Activated CD4-positive, alpha-beta T cell treated with anti-CD3 and anti-CD28 coated beads, Interleukin-2, amount 10 ng/mL, durations not matched to agents 7 days and 5 days (primary cell): Measurements from ENCODE around the gene DMD. TPM values are rescaled to one million over a fixed set of nuclear protein-coding genes. Genes with fewer than 3 reads are reported as not detected.

Experiments
- CTCF ChIA-PET: fragments of 350-600 bp; sonication (Branson Sonifier 250); formaldehyde crosslinking; loops from one replicate; lab custom pipeline; 2021; ENCODE audit warnings: antibody characterized with exemption; lab: Charles Lee
- POLR2A ChIA-PET: fragments of 350-600 bp; sonication (Branson Sonifier 250); formaldehyde crosslinking; loops from one replicate; lab custom pipeline; 2021; ENCODE audit warnings: antibody characterized with exemption; lab: Charles Lee
- DNase-seq: peaks from one replicate; pipeline ENCODE4 v3.0.0-alpha.2; 2020
- H3K27ac Mint-ChIP-seq: one replicate; pipeline ENCODE4 v1.8.0; 2021; ENCODE audit warnings: mild to moderate bottlenecking, moderate library complexity, mixed read lengths
- H3K27me3 Mint-ChIP-seq: one replicate; pipeline ENCODE4 v1.8.0; 2021; ENCODE audit warnings: mixed read lengths
- H3K36me3 Mint-ChIP-seq: one replicate; pipeline ENCODE4 v1.8.0; 2021; ENCODE audit warnings: low read depth, mixed read lengths
- H3K4me1 Mint-ChIP-seq: one replicate; pipeline ENCODE4 v1.8.0; 2021; ENCODE audit warnings: mixed read lengths
- H3K4me3 Mint-ChIP-seq: one replicate; pipeline ENCODE4 v1.8.0; 2021; ENCODE audit warnings: mild to moderate bottlenecking, moderate library complexity, mixed read lengths
- H3K9me3 Mint-ChIP-seq: one replicate; pipeline ENCODE4 v1.8.0; 2021; ENCODE audit warnings: mixed read lengths
- total RNA-seq, 2 experiments: library from RNA; stranded (reverse); gene quantifications; one replicate each; pipeline ENCODE4 v1.2.3, GENCODE V29; 2021

The DMD gene
- total RNA-seq, 2 experiments from 2014 or later, result 0.57 to 0.83 TPM

DNA sequence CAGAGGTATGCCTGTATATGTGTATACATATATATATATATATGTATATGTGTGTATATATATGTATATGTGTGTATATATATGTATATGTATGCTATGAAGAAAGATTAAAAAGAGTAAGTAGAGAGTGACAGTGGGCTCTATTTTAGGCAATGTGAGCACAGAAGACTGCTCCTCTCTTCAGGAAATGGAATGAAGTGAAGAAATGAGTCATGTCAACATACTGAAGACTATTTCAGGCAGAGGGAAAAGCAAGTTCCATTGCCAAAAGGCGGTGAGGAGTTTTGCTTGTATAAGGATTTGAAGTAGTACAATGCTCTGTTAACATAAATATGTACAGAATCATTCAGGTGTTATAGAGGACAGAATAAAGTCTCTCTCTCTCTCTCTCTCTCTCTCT lies 1366.3 kb downstream of the DMD start:
- POLR2A ChIA-PET, result no interaction called here
- H3K4me3 Mint-ChIP-seq, result no peak overlapping the region
- no peaks in the 10 kb centered on the region for H3K36me3 Mint-ChIP-seq
- CTCF ChIA-PET, result no interaction called here
- no peaks in the 10 kb centered on the region for H3K27me3 Mint-ChIP-seq
- no peaks in the 10 kb centered on the region for H3K4me1 Mint-ChIP-seq
- no peaks in the 10 kb centered on the region for H3K9me3 Mint-ChIP-seq
- no peak overlapping the region for H3K27ac Mint-ChIP-seq
- no peak for DNase-seq

DNA sequence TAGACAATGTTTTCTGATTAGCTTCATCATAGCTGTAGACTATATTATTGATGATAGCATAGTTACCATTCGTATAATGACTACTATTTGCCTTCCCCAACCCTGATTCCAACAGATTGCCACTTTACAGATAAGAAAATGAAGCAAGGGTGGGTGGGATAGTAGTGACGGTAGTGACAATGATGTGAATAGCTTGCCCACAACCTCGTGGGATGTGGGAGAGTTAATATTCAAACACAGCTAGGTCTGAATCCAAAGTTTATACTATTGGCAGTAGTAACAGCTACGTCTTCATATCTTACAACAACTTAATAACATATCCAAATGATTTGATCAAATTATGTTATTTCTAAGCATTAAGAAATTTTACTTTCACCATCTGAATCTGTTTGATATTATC lies 1372.7 kb downstream of the DMD start:
- no peak for DNase-seq
- Mint-ChIP-seq H3K36me3 (no peaks in the 10 kb centered on the region), H3K9me3 (no peaks in the 10 kb centered on the region), H3K4me3 (no peak overlapping the region), H3K27ac (no peak overlapping the region), H3K4me1 (no peaks in the 10 kb centered on the region), H3K27me3 (no peaks in the 10 kb centered on the region)
- ChIA-PET POLR2A (no interaction called here), CTCF (no interaction called here)

DNA sequence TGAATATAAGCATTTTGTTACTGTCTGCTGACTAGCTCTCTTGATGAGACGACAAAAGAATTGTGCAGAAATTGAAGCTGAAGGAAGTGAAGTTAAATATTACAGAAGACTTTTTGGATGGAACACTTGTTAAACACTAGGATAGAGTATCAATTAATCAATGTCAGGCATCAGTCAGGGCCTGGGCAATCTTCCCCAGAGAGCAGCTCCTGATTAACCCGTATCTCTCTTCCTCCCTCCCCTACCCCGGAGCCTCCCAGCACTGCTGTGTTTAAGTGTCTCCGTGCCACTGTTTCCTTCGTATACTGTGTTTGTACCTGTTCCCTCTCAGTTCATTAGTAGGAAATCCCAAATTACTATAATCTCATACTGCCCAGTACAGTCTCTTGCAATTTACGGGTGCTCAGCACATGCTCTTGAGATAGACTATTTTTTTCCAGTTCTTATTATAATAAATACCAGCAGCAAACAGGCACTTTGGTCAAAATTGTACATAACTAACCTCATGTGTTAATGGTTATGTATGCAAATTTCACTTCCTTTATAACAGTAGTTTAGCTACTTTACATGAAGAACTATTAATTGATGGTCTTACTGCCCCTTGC lies 1373.8 kb downstream of the DMD start:
- POLR2A ChIA-PET, result no interaction called here
- H3K4me1 Mint-ChIP-seq, result no peaks in the 10 kb centered on the region
- H3K9me3 Mint-ChIP-seq, result no peaks in the 10 kb centered on the region
- H3K4me3 Mint-ChIP-seq, result no peak overlapping the region
- no peaks in the 10 kb centered on the region for H3K27me3 Mint-ChIP-seq
- CTCF ChIA-PET, result no interaction called here
- H3K36me3 Mint-ChIP-seq, result no peaks in the 10 kb centered on the region
- H3K27ac Mint-ChIP-seq, result no peak overlapping the region
- no peak for DNase-seq

DNA sequence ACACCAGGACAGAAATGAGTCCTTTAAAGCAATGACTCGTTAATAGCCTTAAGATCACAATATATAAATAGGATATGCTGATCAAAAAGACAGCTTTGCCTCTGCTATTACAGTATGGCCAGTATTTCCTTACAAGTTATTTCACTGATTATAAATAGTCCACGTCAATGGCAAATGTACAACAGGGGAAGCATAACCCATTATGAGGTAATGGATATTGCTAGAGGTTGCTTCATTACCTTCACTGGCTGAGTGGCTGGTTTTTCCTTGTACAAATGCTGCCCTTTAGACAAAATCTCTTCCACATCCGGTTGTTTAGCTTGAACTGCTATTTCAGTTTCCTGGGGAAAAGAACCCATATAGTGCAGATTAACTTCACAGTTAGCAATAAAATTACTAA lies 1374.9 kb downstream of the DMD start:
- no peak overlapping the region for H3K27ac Mint-ChIP-seq

DNA sequence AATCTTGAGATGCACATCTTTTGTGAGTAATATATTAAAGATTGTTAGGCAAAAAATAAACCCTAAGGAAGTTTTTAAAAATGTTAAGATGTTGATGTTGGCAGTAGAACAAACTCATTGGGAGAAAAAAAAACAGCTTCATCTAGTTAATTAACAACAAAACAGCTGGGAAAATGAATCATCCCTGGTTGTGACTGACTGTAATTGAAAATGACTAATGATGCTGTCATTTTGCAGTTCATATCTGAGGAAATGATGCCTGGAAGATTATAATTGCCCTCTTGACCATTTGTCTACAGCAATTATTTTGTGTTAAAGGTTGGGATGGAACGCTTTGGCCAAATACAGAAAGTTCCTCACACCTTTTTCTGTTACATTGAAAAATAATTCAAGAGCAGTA lies 1379.1 kb downstream of the DMD start:
- POLR2A ChIA-PET, result no interaction called here
- no peaks in the 10 kb centered on the region for H3K36me3 Mint-ChIP-seq

More for the DNA sequence above, 1374.9 kb downstream of the DMD start:
- ChIA-PET POLR2A (no interaction called here), CTCF (no interaction called here)
- no peaks in the 10 kb centered on the region for H3K4me1 Mint-ChIP-seq
- DNase-seq, result no peak
- H3K36me3 Mint-ChIP-seq, result no peaks in the 10 kb centered on the region
- no peak overlapping the region for H3K4me3 Mint-ChIP-seq
- H3K9me3 Mint-ChIP-seq, result no peaks in the 10 kb centered on the region
- H3K27me3 Mint-ChIP-seq, result no peaks in the 10 kb centered on the region

DNA sequence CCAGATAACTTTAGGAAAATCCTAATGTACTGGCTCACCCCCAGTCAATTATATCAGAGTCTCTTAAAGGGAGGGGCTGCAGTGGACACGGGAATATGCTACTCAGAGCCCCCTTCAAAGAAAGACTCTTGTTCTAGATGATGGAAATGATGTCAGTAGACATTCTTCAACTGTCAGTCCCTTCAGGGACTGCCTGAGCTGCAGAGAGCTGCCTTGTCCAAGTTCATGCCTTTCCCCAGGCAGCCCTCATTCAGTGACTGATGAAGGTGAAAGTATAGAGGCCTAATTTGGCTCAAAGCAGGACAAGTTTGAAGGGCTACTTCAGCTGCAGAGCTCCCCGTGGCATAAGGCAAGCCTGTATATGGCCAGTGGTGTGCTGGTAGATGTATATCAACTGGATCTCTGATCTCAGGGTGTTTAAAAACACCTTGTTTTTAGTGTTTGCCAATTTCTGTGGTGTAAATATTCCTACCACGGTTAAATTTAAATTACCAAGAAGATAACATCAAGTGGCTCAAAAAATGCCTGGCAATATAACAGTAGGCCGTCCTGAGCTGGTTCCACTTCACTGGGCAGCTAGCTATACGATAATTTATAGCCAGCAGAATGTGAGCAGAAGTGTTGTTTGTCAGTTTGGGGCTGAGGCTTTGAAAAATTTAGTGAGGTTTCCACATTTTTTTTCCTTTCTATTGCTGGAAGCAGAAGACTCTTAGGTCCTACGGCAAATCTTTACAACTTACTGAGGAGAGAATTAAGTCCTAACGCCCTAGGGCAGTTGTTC lies 1390.7 kb downstream of the DMD start:
- CTCF ChIA-PET, result no interaction called here
- no peak overlapping the region for H3K4me3 Mint-ChIP-seq
- POLR2A ChIA-PET, result no interaction called here
- no peaks in the 10 kb centered on the region for H3K9me3 Mint-ChIP-seq
- no peak for DNase-seq
- H3K4me1 Mint-ChIP-seq, result no peaks in the 10 kb centered on the region
- no peaks in the 10 kb centered on the region for H3K36me3 Mint-ChIP-seq
- no peaks in the 10 kb centered on the region for H3K27me3 Mint-ChIP-seq
- H3K27ac Mint-ChIP-seq, result no peak overlapping the region

More for the DNA sequence above, 1379.1 kb downstream of the DMD start:
- no peaks in the 10 kb centered on the region for H3K4me1 Mint-ChIP-seq
- no peaks in the 10 kb centered on the region for H3K27me3 Mint-ChIP-seq
- DNase-seq, result no peak
- no peak overlapping the region for H3K27ac Mint-ChIP-seq
- CTCF ChIA-PET, result no interaction called here
- no peaks in the 10 kb centered on the region for H3K9me3 Mint-ChIP-seq
- no peak overlapping the region for H3K4me3 Mint-ChIP-seq

DNA sequence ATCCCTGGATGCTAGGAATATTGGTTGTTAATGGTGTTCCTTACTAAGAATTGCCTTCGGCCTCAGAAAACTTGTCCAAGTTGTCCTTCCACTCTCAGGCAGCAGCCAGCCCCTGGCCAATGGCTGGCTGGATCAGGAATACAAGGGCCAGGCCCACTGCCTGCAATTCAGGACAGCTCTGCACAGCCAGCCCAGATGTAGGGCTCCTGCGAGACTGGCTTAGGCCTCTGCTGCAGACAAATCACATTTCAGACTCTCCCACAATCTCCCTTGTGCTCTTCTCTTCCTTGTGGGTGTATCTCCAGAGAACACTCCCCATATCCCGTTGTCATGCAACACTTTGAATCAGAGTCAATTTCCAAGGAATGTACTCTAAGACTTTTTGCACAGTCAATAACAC lies 1391.9 kb downstream of the DMD start:
- Mint-ChIP-seq H3K4me1 (no peaks in the 10 kb centered on the region), H3K27ac (no peak overlapping the region), H3K27me3 (no peaks in the 10 kb centered on the region), H3K4me3 (no peak overlapping the region), H3K9me3 (no peaks in the 10 kb centered on the region), H3K36me3 (no peaks in the 10 kb centered on the region)
- no peak for DNase-seq
- ChIA-PET CTCF (no interaction called here), POLR2A (no interaction called here)

DNA sequence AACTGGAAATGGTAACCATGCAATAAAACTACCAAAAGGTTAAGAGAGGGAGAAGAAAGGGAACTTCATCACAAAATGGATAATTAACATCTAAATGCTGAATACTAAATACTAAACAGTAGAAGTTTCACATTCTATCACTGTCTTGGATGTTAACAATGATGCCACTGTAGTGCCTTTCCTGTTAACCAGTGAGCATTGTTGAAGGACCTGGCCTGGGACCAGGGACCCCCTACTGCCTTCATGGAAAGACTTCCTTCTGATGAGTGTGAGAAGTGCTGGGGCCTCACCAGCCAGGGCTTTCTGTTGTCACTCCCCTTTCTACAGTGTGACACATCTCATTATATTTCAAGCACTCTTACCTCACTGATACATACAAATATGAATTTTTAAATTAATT lies 1400.2 kb downstream of the DMD start:
- no peaks in the 10 kb centered on the region for H3K36me3 Mint-ChIP-seq
- no peaks in the 10 kb centered on the region for H3K27me3 Mint-ChIP-seq
- no peaks in the 10 kb centered on the region for H3K4me1 Mint-ChIP-seq
- H3K4me3 Mint-ChIP-seq, result no peak overlapping the region
- CTCF ChIA-PET, result no interaction called here
- H3K27ac Mint-ChIP-seq, result no peak overlapping the region
- no peaks in the 10 kb centered on the region for H3K9me3 Mint-ChIP-seq
- POLR2A ChIA-PET, result no interaction called here
- DNase-seq, result no peak

DNA sequence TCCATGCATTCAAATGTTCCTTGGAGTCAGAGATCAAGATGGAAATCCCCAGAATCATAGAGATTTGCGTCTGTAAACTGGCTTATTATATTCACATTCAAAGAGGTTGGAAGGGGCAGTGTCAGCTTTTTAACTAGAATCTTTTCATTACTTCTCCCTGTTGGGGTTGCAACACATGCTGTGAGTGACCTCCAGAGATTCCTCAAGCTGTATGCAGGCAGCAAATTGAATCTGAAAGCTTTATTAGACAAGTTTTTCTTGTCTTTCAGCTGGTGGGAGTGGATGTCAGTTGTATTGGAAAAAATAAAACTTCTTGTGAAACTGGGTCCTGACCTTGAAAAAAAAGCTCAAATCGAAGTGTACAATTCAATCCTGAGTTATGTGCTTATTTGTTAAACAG lies 1403.0 kb downstream of the DMD start:
- CTCF ChIA-PET, result no interaction called here
- Mint-ChIP-seq H3K4me3 (no peak overlapping the region), H3K27ac (no peak overlapping the region), H3K9me3 (peaks cover 3% of the 10 kb centered on the region), H3K36me3 (no peaks in the 10 kb centered on the region), H3K4me1 (no peaks in the 10 kb centered on the region), H3K27me3 (no peaks in the 10 kb centered on the region)
- POLR2A ChIA-PET, result no interaction called here
- no peak for DNase-seq

DNA sequence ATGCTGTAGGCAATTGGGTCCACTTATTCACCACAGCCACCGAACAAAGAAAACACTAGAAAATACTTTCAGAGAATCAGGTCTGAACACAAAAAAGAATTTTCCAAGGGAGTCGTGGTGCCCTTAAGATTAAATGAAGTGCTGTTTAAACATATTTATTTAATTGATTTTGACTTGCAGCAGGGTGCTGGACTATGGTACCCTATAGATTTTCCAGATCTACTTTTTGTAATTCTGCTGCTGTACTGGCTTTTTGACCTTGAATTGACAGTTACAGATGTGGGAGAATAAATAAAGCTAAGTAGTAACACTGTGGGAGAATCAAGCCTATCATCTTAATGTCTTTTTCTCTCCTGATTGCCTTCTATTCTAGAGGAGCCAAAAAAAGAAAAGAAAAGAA lies 1404.2 kb downstream of the DMD start:
- Mint-ChIP-seq H3K27me3 (no peaks in the 10 kb centered on the region), H3K4me3 (no peak overlapping the region), H3K36me3 (no peaks in the 10 kb centered on the region), H3K4me1 (no peaks in the 10 kb centered on the region), H3K27ac (no peak overlapping the region), H3K9me3 (peaks cover 3% of the 10 kb centered on the region)
- DNase-seq, result no peak
- ChIA-PET POLR2A (no interaction called here), CTCF (no interaction called here)

DNA sequence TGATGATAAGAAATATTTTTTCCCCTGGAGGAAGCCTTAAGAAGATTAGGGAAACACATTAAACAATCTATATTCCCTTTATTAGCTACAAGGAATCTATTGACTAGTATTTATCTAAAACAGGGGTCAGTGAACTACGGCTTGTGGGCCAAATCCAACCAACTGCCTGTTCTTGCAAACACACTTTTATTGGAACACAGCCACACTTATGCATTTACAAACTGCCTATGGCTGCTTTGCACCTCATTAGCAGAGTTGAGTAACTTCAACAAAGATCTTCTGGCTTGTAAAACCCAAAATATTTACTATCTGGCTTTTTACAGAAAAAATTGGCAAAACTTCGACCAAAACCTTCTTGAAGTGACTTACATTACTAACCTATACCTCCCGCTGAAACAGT lies 1405.6 kb downstream of the DMD start:
- DNase-seq, result no peak
- ChIA-PET POLR2A (no interaction called here), CTCF (no interaction called here)
- Mint-ChIP-seq H3K4me1 (no peaks in the 10 kb centered on the region), H3K27me3 (no peaks in the 10 kb centered on the region), H3K27ac (no peak overlapping the region), H3K9me3 (peaks cover 3% of the 10 kb centered on the region), H3K36me3 (no peaks in the 10 kb centered on the region), H3K4me3 (no peak overlapping the region)

DNA sequence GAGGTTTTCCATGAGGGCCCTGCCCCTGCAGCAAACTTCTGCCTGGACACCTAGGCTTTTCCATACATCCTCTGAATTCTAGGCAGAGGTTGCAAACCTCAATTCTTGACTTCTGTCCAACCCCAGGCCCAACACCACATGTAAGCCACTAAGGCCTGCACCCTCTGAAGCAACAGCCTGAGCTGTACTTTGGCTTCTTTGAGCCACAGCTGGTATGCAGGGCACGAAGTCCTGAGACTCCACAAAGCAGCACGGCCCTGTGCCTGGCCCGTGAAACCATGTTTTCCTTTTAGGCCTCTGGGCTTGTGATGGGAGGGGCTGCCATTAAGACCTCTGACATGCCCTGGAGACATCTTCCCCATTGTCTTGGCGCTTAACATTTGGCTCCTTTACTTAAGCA lies 1411.1 kb downstream of the DMD start:
- no peak overlapping the region for H3K4me3 Mint-ChIP-seq
- POLR2A ChIA-PET, result no interaction called here
- no peaks in the 10 kb centered on the region for H3K36me3 Mint-ChIP-seq
- no peak overlapping the region for H3K27ac Mint-ChIP-seq
- CTCF ChIA-PET, result no interaction called here
- no peaks in the 10 kb centered on the region for H3K27me3 Mint-ChIP-seq
- H3K4me1 Mint-ChIP-seq, result no peaks in the 10 kb centered on the region
- no peak for DNase-seq
- peaks cover 5% of the 10 kb centered on the region for H3K9me3 Mint-ChIP-seq

DNA sequence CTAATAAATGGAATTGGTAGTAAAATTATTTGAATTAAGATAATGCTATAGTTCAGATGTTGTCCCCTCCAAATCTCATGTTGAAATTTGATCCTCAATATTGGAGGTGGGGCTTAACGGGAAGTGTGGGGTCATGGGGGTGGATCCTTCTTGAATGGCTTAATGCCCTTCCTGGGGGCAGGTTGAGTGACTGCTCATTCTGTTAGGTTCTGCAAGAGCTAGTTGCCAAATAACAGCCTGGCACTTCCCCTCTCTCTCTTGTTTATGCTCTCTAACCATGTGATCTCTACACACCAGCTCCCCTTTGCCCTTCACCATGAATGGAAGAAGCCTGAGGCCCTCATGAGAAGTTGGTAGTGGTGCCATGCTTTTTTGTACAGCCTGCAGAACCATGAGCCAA lies 1414.7 kb downstream of the DMD start:
- no peak overlapping the region for H3K4me3 Mint-ChIP-seq
- ChIA-PET CTCF (no interaction called here), POLR2A (no interaction called here)
- peaks cover 2% of the 10 kb centered on the region for H3K9me3 Mint-ChIP-seq
- H3K27me3 Mint-ChIP-seq, result no peaks in the 10 kb centered on the region
- DNase-seq, result no peak
- H3K27ac Mint-ChIP-seq, result no peak overlapping the region
- H3K4me1 Mint-ChIP-seq, result no peaks in the 10 kb centered on the region
- no peaks in the 10 kb centered on the region for H3K36me3 Mint-ChIP-seq

DNA sequence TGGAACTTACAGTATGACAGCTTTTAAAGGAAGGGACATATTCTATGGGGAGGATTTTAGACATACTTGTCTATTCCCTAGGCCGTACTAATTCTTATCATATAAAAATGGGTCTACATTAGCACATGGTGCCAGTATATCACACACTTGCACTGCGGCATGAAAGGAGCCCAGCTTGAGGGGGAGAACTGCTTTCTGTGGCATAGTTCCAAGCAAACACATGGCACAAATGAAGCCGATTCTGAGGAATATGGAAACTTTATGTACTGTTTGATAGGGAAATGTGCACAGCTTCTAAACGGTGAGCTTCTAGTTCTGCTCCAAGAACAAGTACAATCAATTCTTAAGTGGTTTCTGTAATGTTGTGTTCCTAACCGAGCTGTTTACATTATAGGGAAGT lies 1463.9 kb downstream of the DMD start:
- no peaks in the 10 kb centered on the region for H3K36me3 Mint-ChIP-seq
- no peaks in the 10 kb centered on the region for H3K4me1 Mint-ChIP-seq
- POLR2A ChIA-PET, result no interaction called here
- H3K27me3 Mint-ChIP-seq, result no peaks in the 10 kb centered on the region
- H3K27ac Mint-ChIP-seq, result no peak overlapping the region
- no peaks in the 10 kb centered on the region for H3K9me3 Mint-ChIP-seq
- CTCF ChIA-PET, result no interaction called here
- DNase-seq, result no peak
- H3K4me3 Mint-ChIP-seq, result no peak overlapping the region
